Measurements from ENCODE around the gene MZF1.
"Not testable (repeated sequence)": the region's sequence is repeated elsewhere in the genome, so short reads cannot be mapped to it uniquely, and the experiment has no call there.

MZF1 gene

DNA sequence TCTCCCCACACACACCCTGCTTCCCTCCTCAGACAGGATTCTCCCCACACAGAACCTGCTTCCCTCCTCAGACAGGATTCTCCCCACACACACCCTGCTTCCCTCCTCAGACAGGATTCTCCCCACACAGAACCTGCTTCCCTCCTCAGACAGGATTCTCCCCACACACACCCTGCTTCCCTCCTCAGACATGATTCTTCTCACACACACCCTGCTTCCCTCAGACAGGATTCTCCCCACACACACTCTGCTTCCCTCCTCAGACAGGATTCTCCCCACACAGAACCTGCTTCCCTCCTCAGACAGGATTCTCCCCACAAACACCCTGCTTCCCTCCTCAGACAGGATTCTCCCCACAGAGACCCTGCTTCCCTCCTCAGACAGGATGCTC is 34.0 kb downstream of the MZF1 start:
- not testable (repeated sequence) for DNase-seq (ENCODE audit: low spot score)

DNA sequence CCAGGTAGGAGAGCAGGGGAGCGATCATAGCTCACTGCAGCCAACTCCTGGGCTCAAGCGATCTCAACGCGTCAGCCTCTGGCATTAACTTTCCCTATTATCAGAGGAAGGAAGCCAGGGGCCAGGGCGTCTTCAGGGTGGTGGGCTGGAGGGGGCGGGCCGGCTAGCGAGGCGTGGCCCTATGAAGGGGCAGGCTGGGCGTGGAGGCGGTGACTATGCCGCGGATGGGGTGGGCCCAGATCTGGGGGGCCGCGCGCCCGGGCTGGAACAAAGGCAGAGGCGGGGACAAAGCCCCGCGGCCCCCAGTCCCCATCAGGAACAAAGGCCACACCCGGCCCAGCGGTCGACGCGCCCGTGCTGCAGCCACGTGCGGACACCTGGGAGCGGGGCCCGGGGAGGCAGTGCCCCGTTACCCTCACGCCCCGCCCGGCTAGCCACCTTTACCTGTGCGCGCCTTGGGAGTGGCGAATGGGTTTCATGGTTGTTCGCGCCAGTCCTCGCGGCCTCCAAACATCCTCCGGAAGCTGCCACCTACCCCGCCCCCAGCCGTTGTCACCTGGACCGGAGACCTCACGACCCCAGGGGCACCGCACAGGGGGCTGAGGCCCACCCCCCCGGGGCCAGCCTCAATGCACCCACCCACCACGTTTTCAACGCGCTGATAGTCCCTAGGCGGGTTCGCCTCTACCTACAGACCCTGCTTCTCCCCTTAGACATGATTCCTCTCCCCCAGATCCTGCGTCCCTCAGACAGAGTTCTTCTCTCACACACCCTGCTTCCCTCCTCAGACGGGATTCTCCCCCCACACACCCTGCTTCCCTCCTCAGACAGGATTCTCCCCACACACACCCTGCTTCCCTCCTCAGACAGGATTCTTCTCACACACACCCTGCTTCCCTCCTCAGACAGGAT is 34.6 kb downstream of the MZF1 start:
- DNase-seq (ENCODE audit: low spot score), result no peak

DNA sequence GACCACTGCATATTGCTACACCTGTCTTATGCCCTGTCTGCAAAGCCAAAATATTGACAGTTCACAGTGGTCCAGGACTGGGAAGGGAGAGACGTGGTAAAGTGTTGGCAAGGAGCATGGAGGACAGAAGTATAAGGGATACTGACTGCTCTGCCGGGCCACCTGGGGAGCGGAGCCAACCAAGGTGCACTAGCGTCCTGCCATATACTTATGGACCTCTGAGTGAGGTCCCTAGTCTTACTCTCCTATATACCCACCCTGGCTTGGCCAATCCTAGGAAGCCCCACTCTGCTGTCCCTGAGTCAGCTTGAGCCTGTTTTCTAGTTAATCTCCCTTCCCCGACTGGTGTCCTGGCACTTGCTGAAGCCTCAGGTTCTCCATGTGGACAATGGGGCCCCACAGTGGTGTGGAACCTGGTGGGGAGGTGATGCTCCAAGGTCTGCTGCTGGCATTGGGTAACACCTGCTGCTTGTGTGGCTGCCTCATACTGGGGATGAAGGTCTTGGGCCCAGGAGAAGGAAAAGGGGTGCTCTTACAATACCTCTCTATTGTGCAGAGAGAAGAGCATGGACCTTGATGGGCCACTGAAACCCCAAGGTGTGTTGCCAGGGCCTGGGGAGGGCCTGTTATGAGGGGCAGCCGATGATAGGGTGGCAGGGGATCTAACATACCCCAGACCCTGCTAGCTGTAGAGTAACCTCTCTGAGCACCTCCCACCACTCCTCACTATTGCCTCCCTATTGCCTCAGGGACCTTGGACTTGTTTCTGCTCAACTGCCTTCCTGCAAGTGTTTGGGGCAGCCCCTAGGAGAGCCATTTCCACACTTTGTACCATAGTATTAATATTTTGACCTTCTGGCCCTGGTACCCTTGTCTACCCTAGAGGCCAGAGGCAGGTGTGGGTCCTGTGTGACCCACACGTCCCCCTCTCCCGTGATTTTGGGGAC is 36.0 kb downstream of the MZF1 start:
- no peak for DNase-seq (ENCODE audit: low spot score)

DNA sequence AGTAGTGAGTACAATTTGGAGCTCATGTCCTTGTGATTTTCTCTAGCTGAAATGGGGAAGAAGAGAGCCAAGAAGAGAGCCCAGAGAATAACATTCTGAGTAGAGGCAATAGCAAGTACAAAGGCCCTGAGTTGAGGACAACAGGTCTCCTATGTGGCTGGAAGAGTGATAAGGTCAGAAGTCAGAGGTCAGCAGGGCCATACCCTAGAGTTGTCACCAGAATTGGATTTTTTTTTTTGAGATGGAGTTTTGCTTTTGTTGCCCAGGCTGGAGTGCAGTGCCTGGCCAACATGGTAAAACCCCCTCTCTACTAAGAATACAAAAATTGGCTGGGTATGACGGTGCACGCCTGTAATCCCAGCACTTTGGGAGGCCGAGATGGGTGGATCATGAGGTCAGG is 37.3 kb downstream of the MZF1 start:
- DNase-seq (ENCODE audit: low spot score), result no peak

DNA sequence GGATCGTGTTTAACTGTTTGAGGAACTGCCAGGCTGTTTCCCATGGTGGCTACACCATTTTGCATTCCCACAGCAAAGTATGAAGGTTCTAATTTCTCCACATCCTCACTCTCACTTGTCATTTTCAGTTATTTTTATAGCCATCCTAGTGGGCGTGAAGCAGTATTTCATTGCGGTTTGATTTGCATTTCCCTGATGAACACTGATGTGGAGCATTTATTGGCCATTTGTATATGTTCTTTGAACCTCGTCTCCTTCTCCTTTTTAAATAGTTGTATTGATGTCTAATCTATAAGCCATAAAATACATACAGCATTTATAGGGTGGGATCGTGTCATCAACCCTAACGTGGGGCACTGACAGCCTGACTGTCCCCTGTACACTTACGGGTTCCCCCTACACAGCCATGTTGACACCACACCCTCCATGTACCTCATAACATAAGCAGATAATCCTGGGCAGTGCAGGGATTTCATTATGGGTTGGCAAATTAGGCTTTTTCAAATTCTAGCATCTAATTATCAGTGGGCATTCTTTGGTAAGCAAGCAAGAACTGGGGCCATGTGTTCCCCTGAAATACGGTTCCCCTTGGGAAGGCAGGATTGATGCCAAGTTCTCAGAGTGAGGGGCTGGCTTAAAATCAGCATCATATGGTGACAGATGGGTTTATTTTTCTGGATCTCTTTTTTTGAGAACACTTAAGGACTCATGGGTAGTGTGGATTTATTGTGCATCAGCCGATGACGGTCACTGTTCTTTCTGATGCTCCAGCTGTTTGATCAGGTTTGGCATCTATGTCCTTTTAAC is 41.9 kb downstream of the MZF1 start:
- no peak for DNase-seq (ENCODE audit: low spot score)

DNA sequence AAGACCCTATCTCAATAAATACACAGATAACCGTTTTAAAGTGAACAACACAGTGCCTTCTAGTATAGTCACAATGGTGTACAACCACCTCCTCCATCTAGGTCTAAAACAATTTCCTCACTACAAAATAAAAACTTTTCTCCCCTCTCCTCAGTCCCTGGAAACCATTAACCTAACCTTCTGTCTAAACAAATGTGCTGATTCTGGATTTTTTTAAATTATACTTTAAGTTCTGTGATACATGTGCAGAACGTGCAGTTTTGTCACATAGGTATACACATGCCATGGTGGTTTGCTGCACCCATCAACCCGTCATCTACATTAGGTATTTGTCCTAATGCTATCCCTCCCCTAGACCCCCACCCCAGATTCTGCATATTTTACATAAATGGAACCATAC is 43.7 kb downstream of the MZF1 start:
- DNase-seq (ENCODE audit: low spot score), result no peak

DNA sequence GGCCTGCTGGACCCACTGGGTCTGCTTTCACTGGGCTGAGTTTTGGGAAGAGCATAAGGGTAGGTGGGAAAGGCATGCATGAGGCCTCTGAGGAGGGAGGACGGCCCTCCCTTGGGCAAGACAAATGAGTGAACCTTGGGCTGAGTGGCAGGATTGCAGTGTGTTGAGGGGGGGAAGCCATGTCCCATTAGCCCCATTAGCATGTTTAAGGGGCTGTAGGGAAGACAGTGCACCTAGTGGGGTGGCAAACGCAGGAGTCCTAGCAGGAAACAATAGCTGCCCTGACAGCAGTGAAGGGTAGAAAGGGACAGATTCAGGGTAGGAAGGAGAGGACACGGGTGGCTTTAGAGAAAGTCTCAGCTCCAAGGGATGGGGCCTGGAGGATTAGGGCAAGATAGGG is 50.4 kb downstream of the MZF1 start:
- DNase-seq (ENCODE audit: low spot score), result no peak

DNA sequence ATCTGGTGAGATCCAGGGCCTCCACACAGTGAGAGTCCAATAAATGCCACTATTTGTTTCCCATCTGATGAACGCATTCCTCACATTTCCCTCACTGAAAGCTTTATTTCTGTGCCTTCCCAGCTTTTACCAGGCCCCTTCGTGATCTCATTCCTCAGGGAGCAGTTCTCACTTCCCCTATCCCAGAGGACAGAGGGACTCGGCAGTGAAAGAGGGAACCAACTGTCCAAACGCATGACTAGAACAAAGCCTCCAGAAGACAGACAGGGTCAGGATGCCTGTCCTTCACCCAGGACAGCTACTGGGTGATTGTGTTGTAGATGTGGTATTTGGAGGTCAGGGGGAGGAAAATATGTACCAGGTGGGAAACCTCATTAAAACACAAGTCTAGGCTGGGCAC is 51.5 kb downstream of the MZF1 start:
- no peak for DNase-seq (ENCODE audit: low spot score)

DNA sequence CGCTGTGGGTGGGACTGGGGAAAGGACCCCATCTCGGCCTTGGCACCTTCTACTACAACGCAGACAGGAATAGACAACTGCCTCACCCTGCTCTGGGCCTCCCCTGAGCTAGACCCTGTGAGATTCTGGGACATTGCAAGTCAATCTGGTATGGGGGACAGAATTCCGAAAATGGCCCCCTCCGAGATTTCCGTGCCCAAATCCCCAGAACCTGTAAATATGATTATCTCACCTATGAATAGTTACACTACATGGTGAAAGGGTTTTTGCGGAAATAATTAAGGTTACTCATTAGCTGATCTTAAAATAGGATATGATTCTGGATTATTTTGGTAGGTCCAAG is 52.9 kb downstream of the MZF1 start:
- no peak for DNase-seq (ENCODE audit: low spot score)

DNA sequence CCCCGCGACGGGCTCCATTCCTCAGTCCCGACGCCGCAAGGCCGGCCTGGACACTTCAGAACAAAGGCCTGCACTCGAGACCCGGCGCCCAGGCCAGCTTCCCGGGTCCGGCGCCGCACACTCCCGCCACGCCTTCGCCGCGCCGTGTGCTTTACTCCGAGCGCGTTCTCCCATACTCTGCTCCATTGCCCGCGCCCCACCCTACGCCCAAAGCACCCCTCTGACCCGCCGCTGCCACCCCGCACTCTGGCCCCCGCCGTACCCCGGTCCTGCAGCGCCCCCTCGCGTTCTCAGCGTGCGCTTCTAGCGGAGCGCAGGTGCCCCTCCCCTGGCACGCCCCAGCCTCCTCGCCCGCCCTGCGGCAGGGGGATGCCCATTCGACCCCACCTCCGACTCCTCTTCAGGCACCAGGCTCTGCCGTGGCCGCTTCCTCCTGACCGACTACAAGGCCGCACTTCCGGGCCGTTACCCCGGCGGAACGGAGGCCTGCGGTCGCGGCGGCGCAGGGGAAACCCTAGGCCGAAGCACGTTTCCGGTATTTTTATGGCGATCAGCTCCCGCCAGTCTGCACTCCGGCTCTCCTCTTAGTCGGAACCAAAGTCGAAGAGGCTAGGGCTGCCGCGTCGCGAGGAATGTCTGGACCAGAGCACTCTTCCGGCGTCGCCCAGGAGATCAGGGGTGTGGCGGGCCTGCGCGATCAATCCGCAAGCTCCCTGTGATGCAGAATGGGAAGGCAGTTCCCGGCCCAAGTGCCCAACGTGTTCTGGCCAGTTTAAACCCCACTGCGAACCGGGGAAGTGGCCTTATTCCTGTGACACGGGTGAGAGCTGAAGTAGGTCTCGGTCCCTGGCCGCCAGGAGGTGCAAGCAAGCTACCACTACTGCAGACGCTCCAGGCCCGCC is 53.5 kb downstream of the MZF1 start, which contains the start of gene ZBTB45:
Gene ZBTB45 (minus strand): TSS at position 456 of the 902 bp plus-strand sequence. CDS start 2,137 bp downstream, outside the sequence.
- peak; percentile 94 for DNase-seq (ENCODE audit: low spot score)

DNA sequence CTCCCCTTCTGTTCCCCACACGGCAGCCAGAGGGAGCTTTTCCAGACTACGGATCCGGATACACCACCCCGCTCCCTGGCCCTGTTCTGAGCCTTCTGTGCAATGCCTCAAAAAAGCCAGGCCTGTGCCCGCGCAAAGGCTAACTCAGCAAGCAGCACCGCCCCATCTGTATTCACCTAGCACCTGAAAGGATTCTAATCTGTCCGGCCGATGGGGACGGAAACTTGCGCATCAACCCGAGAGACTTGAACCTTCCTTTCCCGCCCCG is 54.1 kb downstream of the MZF1 start:
- DNase-seq (ENCODE audit: low spot score), result no peak

DNA sequence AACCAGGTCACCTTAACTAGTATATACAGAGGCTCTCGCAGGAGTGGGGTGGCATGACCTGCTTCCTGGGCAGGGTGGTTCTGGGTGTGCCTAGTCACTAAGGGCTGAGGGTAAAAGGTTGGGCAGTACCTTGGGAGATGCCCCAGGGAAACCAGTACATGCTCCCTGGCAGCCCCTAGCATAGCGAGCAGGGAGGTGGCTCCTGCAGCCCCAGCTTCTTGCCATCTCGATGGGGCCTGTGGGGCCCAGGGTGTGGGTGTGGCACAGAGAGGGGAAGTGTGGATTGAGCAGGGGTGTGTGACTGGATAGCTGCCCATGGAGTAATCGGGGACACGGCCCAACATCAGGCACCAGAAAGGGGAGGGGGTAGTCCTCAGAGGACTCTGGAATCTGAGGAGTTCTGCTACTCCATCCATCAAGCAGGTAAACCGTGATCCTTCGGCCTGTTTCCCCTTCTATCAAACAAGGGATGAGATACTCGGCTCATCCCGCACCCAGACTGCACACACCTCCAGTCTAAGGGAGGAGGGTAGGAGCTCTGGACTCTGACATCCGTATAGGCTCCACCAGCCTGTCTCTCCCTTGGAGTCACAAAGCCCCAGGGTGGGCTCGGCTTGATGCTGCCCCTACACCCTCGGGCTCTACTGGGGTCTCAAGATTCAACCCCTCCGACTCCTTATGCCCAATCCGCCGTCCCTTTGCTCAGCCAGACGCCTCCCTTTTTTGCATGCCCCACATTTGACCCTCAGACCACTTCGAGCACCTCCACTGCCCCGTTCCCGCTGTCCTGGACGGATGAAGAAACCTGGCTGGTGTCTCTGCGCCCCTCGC is 54.7 kb downstream of the MZF1 start:
- DNase-seq (ENCODE audit: low spot score), result no peak

DNA sequence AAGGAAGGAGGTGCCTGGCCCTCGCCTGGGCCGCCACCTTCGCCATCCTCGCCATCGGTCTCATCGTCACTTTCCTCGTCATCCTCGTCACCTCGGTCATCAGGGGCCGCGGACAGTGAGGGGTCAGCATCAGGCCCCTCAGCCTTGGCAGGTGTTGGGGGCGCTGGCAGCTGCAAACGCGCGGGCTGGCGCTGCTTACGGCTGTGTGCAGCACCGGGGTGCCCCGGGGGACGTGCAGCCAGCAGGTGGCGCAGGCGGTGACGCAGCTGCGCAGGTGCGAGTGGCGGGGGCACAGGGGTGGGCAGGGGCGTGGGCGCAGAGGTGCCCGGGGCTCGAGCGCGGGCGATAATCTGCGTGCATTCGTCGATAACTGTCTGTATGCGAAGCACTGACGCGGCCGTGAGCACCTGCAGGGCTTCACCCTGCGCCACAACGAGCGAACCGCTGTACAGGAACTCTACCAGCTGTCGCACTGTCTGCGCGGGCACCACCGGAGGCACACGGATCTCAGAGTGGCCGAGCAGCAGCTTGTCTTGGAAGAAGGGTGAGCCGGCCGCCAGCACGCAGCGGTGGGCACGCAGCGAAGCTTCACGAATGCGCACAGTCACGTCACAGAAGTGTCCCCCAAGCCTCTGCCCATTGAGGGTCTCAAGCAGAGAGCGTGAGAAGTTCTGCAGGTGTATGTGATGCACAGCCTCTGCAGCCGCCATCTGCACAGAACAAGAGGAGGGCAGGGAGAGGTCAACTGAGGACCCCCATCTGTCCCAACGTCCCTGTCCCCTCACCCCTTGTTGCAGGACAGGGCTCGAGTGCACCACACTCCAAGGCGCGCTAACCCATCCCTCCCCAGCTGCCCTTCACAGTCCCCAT is 55.9 kb downstream of the MZF1 start:
- DNase-seq (ENCODE audit: low spot score), result no peak

DNA sequence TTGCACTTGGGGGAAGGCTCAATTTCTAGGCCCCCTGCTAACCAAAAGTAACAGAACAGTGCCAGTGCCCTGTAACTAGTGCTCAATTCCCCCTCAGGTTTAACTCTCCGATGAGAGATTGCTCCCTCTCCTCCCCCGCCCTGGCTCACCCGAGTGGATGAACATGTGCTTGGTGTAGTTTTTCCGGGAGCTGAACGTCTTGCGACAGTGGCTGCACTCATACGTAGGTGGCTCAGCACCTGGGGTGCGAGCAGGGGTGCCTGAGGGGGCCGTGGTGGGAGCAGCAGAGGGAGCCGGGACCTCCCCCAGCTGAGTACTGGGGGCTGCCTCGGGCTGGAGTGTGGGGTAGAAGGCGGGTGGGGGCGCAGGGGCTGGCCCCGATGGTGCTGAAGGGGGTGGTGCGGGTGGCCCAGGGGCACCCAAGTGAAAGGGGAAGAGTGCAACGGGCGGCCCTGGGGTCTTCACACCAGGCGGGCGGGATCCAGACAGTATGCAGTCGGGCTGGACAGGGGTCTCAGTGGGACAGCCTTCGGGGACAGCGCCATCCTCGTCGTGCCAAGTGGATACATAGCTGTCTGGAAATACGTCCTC is 56.8 kb downstream of the MZF1 start:
- DNase-seq (ENCODE audit: low spot score), result no peak

DNA sequence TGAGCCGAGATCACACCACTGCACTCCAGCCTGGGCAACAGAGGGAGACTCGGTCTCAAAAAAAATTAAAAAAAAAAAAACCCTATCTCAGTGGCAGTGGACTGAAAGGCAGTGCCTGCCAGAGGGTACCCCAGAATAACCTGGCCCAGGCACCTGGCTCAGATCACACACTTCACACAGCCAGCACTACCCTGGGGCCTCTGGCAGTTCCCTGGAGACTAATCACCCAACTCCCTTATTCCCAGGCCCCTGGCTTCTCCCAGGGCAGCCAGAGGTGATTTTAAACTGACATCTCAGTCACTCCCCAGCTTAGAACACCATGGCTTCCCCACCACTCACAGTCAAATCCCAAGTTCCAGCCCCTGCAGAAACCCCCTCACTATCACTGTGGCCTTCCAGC is 57.9 kb downstream of the MZF1 start:
- no peak for DNase-seq (ENCODE audit: low spot score)

DNA sequence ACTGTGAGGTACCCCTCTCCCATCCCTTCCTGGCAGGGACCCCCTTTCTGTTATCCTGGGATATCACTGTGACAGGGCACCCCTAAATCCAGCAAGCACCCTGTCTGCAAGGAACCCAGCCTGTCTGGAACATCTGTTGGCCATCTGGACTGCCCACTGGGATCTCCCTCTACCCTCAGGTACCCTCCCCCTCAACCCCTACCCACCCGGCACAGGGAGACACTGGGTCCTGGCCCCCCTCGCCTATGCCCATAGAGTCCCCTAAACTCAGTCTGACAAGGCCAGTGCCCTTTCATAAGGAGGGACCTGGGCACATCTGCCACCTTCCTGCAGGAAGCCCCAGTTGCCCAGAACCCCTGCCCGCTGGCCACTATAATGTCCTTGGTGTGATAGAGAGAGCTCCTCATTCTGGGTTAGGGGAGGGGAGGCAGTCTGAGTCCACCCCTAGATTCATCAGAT is 58.5 kb downstream of the MZF1 start:
- no peak for DNase-seq (ENCODE audit: low spot score)

DNA sequence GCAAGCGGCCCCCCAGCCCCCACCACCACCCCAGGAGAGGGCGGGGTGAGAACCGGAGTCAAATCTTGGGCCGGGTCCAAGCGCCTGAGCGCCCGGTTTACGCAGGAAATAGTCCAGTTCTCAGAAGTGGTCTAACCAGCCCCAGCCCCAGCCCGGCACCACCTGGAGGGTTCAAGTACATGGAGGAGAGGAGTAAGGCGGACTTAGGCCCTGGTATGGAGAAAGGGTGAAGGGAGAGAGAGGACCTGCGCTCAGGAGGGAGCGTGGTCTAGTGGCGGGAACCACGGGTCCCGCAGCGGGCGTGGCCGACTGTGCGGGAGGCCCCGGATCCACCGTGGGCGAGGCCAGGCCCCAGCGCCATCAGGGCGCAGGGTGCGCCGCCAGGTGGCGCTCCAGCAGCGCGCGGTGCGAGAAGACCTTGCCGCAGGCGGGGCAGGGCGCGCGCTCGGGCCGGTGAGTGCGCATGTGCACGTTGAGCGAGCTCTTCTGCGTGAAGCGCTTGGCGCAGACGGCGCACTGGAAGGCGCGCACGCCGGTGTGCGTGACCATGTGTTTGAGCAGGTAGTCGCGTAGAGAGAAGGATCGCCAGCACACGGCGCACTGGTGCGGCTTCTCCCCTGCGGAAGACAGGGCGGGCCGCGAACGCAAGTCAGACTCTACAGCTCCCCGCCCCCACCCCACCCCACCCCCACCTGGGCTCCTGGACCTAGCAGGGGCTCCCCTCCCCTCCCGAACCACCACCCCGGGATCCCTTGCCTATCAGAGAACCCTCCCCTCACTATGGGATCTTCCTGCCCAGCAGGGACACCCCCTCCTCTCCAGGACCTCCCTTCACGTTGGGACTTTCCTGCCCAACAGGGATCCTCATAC is 59.2 kb downstream of the MZF1 start:
- DNase-seq (ENCODE audit: low spot score), result peak; percentile 74

DNA sequence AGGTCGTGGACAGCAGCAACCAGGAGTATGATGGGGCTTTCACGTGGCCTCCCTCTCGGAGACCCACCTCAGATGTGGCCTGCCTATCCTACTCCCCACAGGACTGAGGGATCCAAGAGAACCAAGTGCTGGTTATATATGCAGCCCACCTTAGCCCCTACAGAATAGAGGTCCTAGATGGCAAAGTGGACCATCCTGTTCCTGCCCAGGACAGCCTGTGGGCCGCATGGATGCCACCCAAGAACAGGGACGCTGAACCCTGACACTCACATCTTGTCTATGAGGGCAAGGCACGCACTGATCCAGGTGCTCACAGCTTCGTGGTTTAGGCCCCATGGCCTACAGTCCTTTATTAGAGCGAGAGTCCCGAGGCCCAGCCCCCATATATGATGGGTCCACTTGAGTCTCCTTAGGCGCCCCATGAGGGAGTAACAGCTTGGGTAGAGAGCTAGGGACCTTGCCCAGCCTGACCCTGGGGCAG is 59.9 kb downstream of the MZF1 start:
- no peak for DNase-seq (ENCODE audit: low spot score)

All from globus pallidus (tissue), 1 donor.